Measurements from ENCODE around the gene DTNB. TPM values are rescaled to one million over a fixed set of nuclear protein-coding genes. Genes with fewer than 3 reads are reported as not detected.

DTNB gene
- total and polyA plus RNA-seq, 2 donors (not counting 1 experiment from before 2014, with no cell fraction given), result 25.7 to 37.3 TPM

DNA sequence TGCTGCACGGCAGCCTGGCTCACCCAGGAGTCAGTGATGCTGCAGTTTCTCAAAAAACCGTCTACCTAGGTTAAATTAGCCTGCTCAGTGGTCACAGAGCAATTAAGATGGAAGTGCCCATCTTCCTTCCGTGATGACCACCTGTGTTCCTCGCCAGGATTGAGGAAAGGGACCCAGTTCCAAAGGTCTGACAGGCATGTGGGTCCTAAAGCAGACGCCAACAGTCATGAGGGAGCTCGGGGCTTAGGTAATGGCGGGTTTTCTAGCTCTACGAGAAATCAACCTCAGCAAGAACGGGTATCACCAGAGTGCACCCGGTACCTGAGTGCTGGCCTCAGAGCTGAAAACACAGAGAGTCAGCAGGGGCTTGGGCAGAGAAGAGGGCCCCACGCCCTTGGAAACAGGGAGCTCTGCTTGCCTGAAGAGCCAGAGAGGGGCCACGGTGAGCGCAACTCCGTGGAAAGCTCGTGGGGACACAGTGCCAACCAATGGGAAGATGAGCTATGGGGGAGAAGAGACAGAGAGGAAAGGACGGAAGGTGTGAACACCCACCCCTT is 297.3 kb downstream of the DTNB start:
- H3K79me2 ChIP-seq (ENCODE audit: control insufficient read depth, insufficient read depth, low read length), result peaks cover 5% of the 10 kb centered on the region
- H3K4me2 ChIP-seq (replicated peaks; ENCODE audit: low read depth, low read length, poor library complexity, severe bottlenecking), result peak overlapping the region; percentile 77
- H3K4me1 ChIP-seq (ENCODE audit: control insufficient read depth in 2 of 2, insufficient read depth in 2 of 2, low read length in 2 of 2), result peaks cover 31 to 41% of the 10 kb centered on the region in 2 donors
- peak overlapping the region in 2 of 5 experiments; percentile 6 to 37 for H3K4me3 ChIP-seq (ENCODE audit: control extremely low read depth in 1 of 5, extremely low read depth in 1 of 5, insufficient read depth in 1 of 5, low read depth in 2 of 5, low read length in 4 of 5)
- Mint-ChIP-seq H3K4me1 (peaks cover 31% of the 10 kb centered on the region), H3K9me3 (ENCODE audit: insufficient read depth) (no peaks in the 10 kb centered on the region), H3K4me3 (peak overlapping the region; percentile 77), H3K27me3 (no peaks in the 10 kb centered on the region), H3K27ac (no peak overlapping the region)
- no peaks in the 10 kb centered on the region for H3K27me3 ChIP-seq (replicated peaks in 1 of 4; ENCODE audit: control extremely low read depth in 1 of 4, control insufficient read depth in 3 of 4, insufficient read depth in 4 of 4, low read length in 3 of 4)
- H3K36me3 ChIP-seq (replicated peaks in 1 of 2; ENCODE audit: control extremely low read depth in 1 of 2, control insufficient read depth in 1 of 2, extremely low read depth in 1 of 2, insufficient read depth in 2 of 2, low read length in 1 of 2), result no peaks in the 10 kb centered on the region
- TF ChIP-seq EZH2 (IDR thresholded peaks at IDR 0.05; ENCODE audit: borderline replicate concordance, insufficient read depth, low read depth, low read length, poor library complexity, severe bottlenecking) (no peak), CTCF (IDR thresholded peaks at IDR 0.05) (no peak)
- 89% methylated on average over 13 of the region's 16 CpGs for WGBS (ENCODE audit: insufficient coverage)
- ChIA-PET POLR2A (interaction anchor here (1.4 to 2.6 kb wide), 3 partner anchors 14 to 100 kb away, joined by 4 to 28 read pairs (median 6); no protein-coding TSS in a partner anchor), CTCF (interaction anchor here (0.7 to 4.3 kb wide), 26 partner anchors 11 to 210 kb away, joined by 3 to 109 read pairs (median 5); partner anchors contain the start of gene DNMT3A)
- peaks cover 0 to 7% (median 0%) of the 10 kb centered on the region in 3 donors for H3K9me3 ChIP-seq (ENCODE audit: control extremely low read depth in 1 of 3, control insufficient read depth in 2 of 3, insufficient read depth in 1 of 3, low read length in 2 of 3)
- peak overlapping the region in 1 of 2 donors; percentile 12 for H3K27ac ChIP-seq (ENCODE audit: low read length in 2 of 2)
- ATAC-seq (ENCODE audit: low read depth) (no peak), DNase-seq (peak; percentile 17)
- H4K20me1 ChIP-seq (ENCODE audit: control insufficient read depth, insufficient read depth, low read length, poor library complexity, severe bottlenecking), result no peaks in the 10 kb centered on the region
- H2AFZ ChIP-seq (ENCODE audit: insufficient read depth, low read depth, low read length, poor library complexity, severe bottlenecking), result peak overlapping the region; percentile 75
- H3K9ac ChIP-seq (ENCODE audit: low read length), result peak overlapping the region; percentile 43
- intact Hi-C loops (cut with micrococcal nuclease), result loop anchor here (1.0 to 2.0 kb wide), 2 partner anchors 35 to 146 kb away; no protein-coding TSS in a partner anchor

DNA sequence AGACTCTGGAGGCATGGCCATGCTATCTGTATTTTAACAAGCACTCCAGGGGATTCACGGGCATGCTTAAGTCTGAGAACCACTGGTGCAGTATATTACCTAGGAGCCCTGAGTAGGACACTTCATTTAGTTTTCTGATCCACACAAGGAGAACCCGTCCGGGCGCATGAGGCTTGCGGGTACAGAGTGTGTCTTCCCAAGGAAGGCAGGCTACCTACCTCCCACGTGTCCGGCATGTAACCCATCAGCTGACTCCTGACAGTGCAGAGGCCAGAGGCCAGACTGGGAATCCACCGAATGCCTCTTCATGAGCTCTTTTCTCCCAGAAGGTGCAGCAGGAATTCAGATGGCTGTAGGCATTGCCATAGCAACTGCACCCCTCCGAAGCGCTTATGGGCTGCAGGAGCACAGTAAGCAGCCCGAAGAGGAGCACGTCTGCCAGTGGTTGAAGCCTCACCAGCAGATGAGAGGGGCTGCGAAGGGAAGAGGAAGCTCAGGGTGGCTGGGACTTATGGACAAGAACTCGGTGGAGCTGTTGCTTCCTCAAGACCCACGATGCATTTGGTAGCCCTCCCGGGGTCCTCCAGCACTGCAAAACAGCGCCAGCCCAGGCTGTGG is 297.9 kb downstream of the DTNB start:
- Histone ChIP-seq H3K4me3 (ENCODE audit: control extremely low read depth in 1 of 5, extremely low read depth in 1 of 5, insufficient read depth in 1 of 5, low read depth in 2 of 5, low read length in 4 of 5) (no peak overlapping the region), H3K9me3 (ENCODE audit: control extremely low read depth in 1 of 3, control insufficient read depth in 2 of 3, insufficient read depth in 1 of 3, low read length in 2 of 3) (peaks cover 0 to 7% (median 0%) of the 10 kb centered on the region in 3 donors), H3K4me2 (replicated peaks; ENCODE audit: low read depth, low read length, poor library complexity, severe bottlenecking) (no peak overlapping the region), H4K20me1 (ENCODE audit: control insufficient read depth, insufficient read depth, low read length, poor library complexity, severe bottlenecking) (no peaks in the 10 kb centered on the region), H3K27ac (ENCODE audit: low read length in 2 of 2) (no peak overlapping the region), H3K79me2 (ENCODE audit: control insufficient read depth, insufficient read depth, low read length) (peaks cover 5% of the 10 kb centered on the region), H2AFZ (ENCODE audit: insufficient read depth, low read depth, low read length, poor library complexity, severe bottlenecking) (no peak overlapping the region), H3K4me1 (ENCODE audit: control insufficient read depth in 2 of 2, insufficient read depth in 2 of 2, low read length in 2 of 2) (peaks cover 31 to 41% of the 10 kb centered on the region in 2 donors), H3K36me3 (replicated peaks in 1 of 2; ENCODE audit: control extremely low read depth in 1 of 2, control insufficient read depth in 1 of 2, extremely low read depth in 1 of 2, insufficient read depth in 2 of 2, low read length in 1 of 2) (no peaks in the 10 kb centered on the region), H3K27me3 (replicated peaks in 1 of 4; ENCODE audit: control extremely low read depth in 1 of 4, control insufficient read depth in 3 of 4, insufficient read depth in 4 of 4, low read length in 3 of 4) (no peaks in the 10 kb centered on the region), H3K9ac (ENCODE audit: low read length) (no peak overlapping the region)
- Mint-ChIP-seq H3K9me3 (ENCODE audit: insufficient read depth) (no peaks in the 10 kb centered on the region), H3K4me3 (no peak overlapping the region), H3K27me3 (no peaks in the 10 kb centered on the region), H3K27ac (no peak overlapping the region), H3K4me1 (peaks cover 31% of the 10 kb centered on the region)
- 83% methylated on average over 17 of the region's 17 CpGs for WGBS (ENCODE audit: insufficient coverage)
- intact Hi-C loops (cut with micrococcal nuclease), result no loop called here
- TF ChIP-seq EZH2 (IDR thresholded peaks at IDR 0.05; ENCODE audit: borderline replicate concordance, insufficient read depth, low read depth, low read length, poor library complexity, severe bottlenecking) (no peak), CTCF (IDR thresholded peaks at IDR 0.05) (no peak)
- no peak for DNase-seq
- CTCF ChIA-PET, result interaction anchor here (0.7 to 4.3 kb wide), 19 partner anchors 11 to 209 kb away, joined by 3 to 109 read pairs (median 5); partner anchors contain the start of gene DNMT3A
- POLR2A ChIA-PET, result interaction anchor here (2.6 kb wide), 1 partner anchor 13 kb away, joined by 28 read pairs; no protein-coding TSS in a partner anchor
- no peak for ATAC-seq (ENCODE audit: low read depth)

All from B cell (primary cell).